ENCODE measurements around the gene CYRIA. TPM values are rescaled to one million over a fixed set of nuclear protein-coding genes. Genes with fewer than 3 reads are reported as not detected.

CYRIA gene
- total RNA-seq, 2 donors from 2014 or later: 1.0 to 3.8 TPM

GRCh38 chr2:16626997-16627605 lies 38.5 kb downstream of the CYRIA start:
- Histone ChIP-seq H3K4me3 (no peak overlapping the region), H3K36me3 (no peaks in the 10 kb centered on the region), H3K27me3 (no peaks in the 10 kb centered on the region), H3K27ac (peak overlapping the region; percentile 18), H3K4me1 (no peaks in the 10 kb centered on the region), H3K9me3 (no peaks in the 10 kb centered on the region), H3K9ac (ENCODE audit: low read depth in 2 of 2, low read length in 2 of 2) (no peak overlapping the region)
- TF ChIP-seq CTCF (IDR thresholded peaks at IDR 0.05): no peak
- no peak for DNase-seq
- intact Hi-C loops (cut with DNase I): no loop called here

GRCh38 chr2:16626497-16626896 lies 39.1 kb downstream of the CYRIA start:
- no peaks in the 10 kb centered on the region for H3K4me1 ChIP-seq
- no peak for TF ChIP-seq CTCF (IDR thresholded peaks at IDR 0.05)

GRCh38 chr2:16625759-16626158 lies 39.9 kb downstream of the CYRIA start:
- intact Hi-C loops (cut with DNase I): no loop called here
- H3K27me3 ChIP-seq: no peaks in the 10 kb centered on the region
- H3K9ac ChIP-seq (ENCODE audit: low read depth in 2 of 2, low read length in 2 of 2): no peak overlapping the region
- no peak for DNase-seq
- no peak overlapping the region for H3K4me3 ChIP-seq
- no peaks in the 10 kb centered on the region for H3K4me1 ChIP-seq
- peak overlapping the region; percentile 18 for H3K27ac ChIP-seq
- H3K36me3 ChIP-seq: no peaks in the 10 kb centered on the region
- TF ChIP-seq CTCF (IDR thresholded peaks at IDR 0.05): no peak
- H3K9me3 ChIP-seq: no peaks in the 10 kb centered on the region

More at GRCh38 chr2:16626497-16626896, 39.1 kb downstream of the CYRIA start:
- intact Hi-C loops (cut with DNase I): no loop called here
- no peaks in the 10 kb centered on the region for H3K36me3 ChIP-seq
- H3K27ac ChIP-seq: peak overlapping the region; percentile 18
- H3K27me3 ChIP-seq: no peaks in the 10 kb centered on the region
- DNase-seq: no peak
- no peak overlapping the region for H3K4me3 ChIP-seq
- no peak overlapping the region for H3K9ac ChIP-seq (ENCODE audit: low read depth in 2 of 2, low read length in 2 of 2)
- no peaks in the 10 kb centered on the region for H3K9me3 ChIP-seq

- H3K27ac ChIP-seq: peak overlapping the region; percentile 18
- H3K4me3 ChIP-seq: no peak overlapping the region
- no peaks in the 10 kb centered on the region for H3K27me3 ChIP-seq
- intact Hi-C loops (cut with DNase I): no loop called here
- no peak for TF ChIP-seq CTCF (IDR thresholded peaks at IDR 0.05)
- DNase-seq: no peak
- H3K9me3 ChIP-seq: no peaks in the 10 kb centered on the region
- no peak overlapping the region for H3K9ac ChIP-seq (ENCODE audit: low read depth in 2 of 2, low read length in 2 of 2)
- H3K4me1 ChIP-seq: no peaks in the 10 kb centered on the region
- H3K36me3 ChIP-seq: no peaks in the 10 kb centered on the region
These were observed 40.4 kb downstream of the CYRIA start for GRCh38 chr2:16625201-16625729.

- no peak overlapping the region for H3K9ac ChIP-seq (ENCODE audit: low read depth in 2 of 2, low read length in 2 of 2)
- no peaks in the 10 kb centered on the region for H3K9me3 ChIP-seq
- H3K27ac ChIP-seq: no peak overlapping the region
- no peaks in the 10 kb centered on the region for H3K36me3 ChIP-seq
- intact Hi-C loops (cut with DNase I): loop anchor here (5.0 kb wide), 1 partner anchor 38 kb away; no protein-coding TSS in a partner anchor
- no peaks in the 10 kb centered on the region for H3K27me3 ChIP-seq
- no peak overlapping the region for H3K4me3 ChIP-seq
- no peak for DNase-seq
- H3K4me1 ChIP-seq: no peaks in the 10 kb centered on the region
- no peak for TF ChIP-seq CTCF (IDR thresholded peaks at IDR 0.05)
These were observed 41.2 kb downstream of the CYRIA start for GRCh38 chr2:16624436-16624780.

Data from colonic mucosa (tissue), 4 donors.